ENCODE results near the gene RSPRY1. TPM values are rescaled to one million over a fixed set of nuclear protein-coding genes. Genes with fewer than 3 reads are reported as not detected.

RSPRY1 gene
- total RNA-seq, 2 donors from 2014 or later = 17.0 to 17.2 TPM

- Histone ChIP-seq H3K36me3 (no peaks in the 10 kb centered on the region), H3K27me3 (no peaks in the 10 kb centered on the region), H3K4me3 (no peak overlapping the region), H3K9me3 (no peaks in the 10 kb centered on the region), H3K4me1 (peaks cover 0 to 36% of the 10 kb centered on the region in 2 donors), H3K27ac (no peak overlapping the region)
- DNase-seq (ENCODE audit: low spot score) = no peak
- TF ChIP-seq, protein P1, sequence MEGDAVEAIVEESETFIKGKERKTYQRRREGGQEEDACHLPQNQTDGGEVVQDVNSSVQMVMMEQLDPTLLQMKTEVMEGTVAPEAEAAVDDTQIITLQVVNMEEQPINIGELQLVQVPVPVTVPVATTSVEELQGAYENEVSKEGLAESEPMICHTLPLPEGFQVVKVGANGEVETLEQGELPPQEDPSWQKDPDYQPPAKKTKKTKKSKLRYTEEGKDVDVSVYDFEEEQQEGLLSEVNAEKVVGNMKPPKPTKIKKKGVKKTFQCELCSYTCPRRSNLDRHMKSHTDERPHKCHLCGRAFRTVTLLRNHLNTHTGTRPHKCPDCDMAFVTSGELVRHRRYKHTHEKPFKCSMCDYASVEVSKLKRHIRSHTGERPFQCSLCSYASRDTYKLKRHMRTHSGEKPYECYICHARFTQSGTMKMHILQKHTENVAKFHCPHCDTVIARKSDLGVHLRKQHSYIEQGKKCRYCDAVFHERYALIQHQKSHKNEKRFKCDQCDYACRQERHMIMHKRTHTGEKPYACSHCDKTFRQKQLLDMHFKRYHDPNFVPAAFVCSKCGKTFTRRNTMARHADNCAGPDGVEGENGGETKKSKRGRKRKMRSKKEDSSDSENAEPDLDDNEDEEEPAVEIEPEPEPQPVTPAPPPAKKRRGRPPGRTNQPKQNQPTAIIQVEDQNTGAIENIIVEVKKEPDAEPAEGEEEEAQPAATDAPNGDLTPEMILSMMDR (IDR thresholded peaks at IDR 0.05) = no peak
Measured at GRCh38 chr16:57191056-57191571, 5.0 kb downstream of the RSPRY1 start.

DNA sequence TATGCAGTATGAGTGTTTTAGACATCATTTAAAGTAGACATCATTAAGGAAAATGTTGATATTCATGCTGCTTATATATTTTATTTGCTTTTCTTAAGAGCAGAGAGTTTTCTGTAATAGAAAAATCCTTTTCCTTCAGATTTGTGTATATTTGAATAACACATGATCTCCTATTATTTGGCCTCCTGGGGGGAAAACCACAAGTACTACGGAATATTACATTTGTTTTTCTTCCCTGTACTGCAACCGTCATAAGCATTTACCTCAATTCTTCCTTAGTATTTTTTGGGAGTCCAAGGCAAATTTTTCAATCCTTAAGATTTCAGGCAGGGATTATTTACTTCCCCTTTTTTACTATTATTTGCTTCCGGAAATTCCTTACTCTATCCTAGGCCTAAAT is 6.0 kb downstream of the RSPRY1 start:
- TF ChIP-seq, protein P1 (IDR thresholded peaks at IDR 0.05) = no peak
- Histone ChIP-seq H3K36me3 (no peaks in the 10 kb centered on the region), H3K27ac (no peak overlapping the region), H3K4me1 (peaks cover 0 to 40% of the 10 kb centered on the region in 2 donors), H3K4me3 (no peak overlapping the region), H3K27me3 (no peaks in the 10 kb centered on the region), H3K9me3 (no peaks in the 10 kb centered on the region)
- no peak for DNase-seq (ENCODE audit: low spot score)

GRCh38 chr16:57192720-57193486 is 6.8 kb downstream of the RSPRY1 start:
- H3K27ac ChIP-seq = no peak overlapping the region
- no peak overlapping the region for H3K4me3 ChIP-seq
- H3K9me3 ChIP-seq = no peaks in the 10 kb centered on the region
- DNase-seq (ENCODE audit: low spot score) = no peak
- no peaks in the 10 kb centered on the region for H3K27me3 ChIP-seq
- peaks cover 0 to 33% of the 10 kb centered on the region in 2 donors for H3K4me1 ChIP-seq
- no peaks in the 10 kb centered on the region for H3K36me3 ChIP-seq
- TF ChIP-seq, protein P1 (IDR thresholded peaks at IDR 0.05) = no peak

DNA sequence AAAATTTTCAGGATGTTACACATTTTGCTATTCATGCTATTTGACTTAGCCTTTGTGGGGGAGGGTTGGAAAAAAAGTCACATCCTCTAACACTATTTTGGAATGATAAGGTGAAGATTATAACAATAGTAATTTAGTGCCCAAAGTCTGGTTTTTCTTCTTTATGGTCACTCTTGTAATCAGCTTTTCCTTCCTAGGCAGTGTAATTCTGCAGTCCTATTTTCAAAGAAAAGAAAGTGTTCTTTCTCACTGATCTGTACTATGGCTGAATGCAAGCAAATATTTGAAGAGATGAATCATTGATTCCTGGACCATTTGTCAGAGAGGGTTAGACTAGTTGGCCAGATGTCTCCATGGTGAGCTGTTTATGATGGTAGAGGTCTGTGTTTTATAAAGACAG is 8.4 kb downstream of the RSPRY1 start:
- TF ChIP-seq, protein P1 (IDR thresholded peaks at IDR 0.05) = no peak
- Histone ChIP-seq H3K36me3 (no peaks in the 10 kb centered on the region), H3K27ac (peak overlapping the region; percentile 9 to 17), H3K27me3 (no peaks in the 10 kb centered on the region), H3K4me3 (no peak overlapping the region), H3K9me3 (no peaks in the 10 kb centered on the region), H3K4me1 (peaks cover 0 to 25% of the 10 kb centered on the region in 2 donors)
- no peak for DNase-seq (ENCODE audit: low spot score)

DNA sequence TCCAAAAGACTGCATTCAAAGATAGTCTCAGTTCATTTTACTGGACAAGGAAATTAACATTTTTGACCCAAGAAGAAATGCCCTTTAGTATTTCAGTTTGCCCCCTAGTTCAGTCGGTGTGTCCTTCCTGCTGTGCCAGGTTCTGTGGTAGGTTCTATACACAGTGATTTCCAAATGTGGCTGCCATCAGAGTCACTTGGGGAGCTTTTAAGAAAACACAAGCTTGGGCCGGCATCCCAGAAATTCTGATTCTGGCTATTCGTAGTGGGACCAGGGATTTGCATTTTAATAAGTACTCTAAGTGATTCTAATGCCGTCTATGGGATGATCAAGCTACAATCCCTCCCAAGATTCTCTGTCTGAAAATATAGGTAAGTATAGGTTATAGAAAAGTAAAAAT is 10.2 kb downstream of the RSPRY1 start:
- no peak overlapping the region for H3K27ac ChIP-seq
- DNase-seq (ENCODE audit: low spot score) = no peak
- no peaks in the 10 kb centered on the region for H3K27me3 ChIP-seq
- H3K4me1 ChIP-seq = peaks cover 0 to 15% of the 10 kb centered on the region in 2 donors
- no peaks in the 10 kb centered on the region for H3K9me3 ChIP-seq
- TF ChIP-seq, protein P1 (IDR thresholded peaks at IDR 0.05) = no peak
- H3K36me3 ChIP-seq = no peaks in the 10 kb centered on the region
- no peak overlapping the region for H3K4me3 ChIP-seq

Measured in right atrium auricular region (tissue), 2 donors.